NCI-H526 treated with DMSO at 0.1 percent for 48 hours (cell line): ENCODE data around the gene RGS3.

Experiments used
- DNase-seq: peaks from one replicate; lab custom pipeline; 2025; lab: John Stamatoyannopoulos, UW

Gene RGS3

GRCh38 chr9:113620377-113621161 is 157.0 kb downstream of the RGS3 start:
- DNase-seq: no peak

GRCh38 chr9:113621309-113621791 is 157.8 kb downstream of the RGS3 start:
- DNase-seq: no peak

DNA sequence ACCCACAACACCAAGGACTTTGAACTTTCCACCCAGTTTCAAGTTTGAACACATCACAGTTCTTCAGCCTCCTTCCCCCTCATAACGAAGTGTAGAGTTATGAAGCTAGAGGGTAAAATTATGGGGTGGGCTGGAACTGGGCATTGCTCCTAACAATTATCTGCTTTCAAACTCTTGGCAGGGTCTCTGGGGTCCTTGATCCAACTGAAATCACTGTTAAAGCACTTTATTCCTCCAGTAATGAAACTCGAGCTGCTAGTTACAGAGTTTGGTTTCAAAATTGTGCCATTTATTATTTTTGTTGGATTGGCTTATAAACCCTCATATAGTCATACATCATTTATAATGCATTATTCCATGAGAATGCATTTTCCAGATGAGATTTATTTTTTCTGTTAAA is 158.5 kb downstream of the RGS3 start:
- no peak for DNase-seq

DNA sequence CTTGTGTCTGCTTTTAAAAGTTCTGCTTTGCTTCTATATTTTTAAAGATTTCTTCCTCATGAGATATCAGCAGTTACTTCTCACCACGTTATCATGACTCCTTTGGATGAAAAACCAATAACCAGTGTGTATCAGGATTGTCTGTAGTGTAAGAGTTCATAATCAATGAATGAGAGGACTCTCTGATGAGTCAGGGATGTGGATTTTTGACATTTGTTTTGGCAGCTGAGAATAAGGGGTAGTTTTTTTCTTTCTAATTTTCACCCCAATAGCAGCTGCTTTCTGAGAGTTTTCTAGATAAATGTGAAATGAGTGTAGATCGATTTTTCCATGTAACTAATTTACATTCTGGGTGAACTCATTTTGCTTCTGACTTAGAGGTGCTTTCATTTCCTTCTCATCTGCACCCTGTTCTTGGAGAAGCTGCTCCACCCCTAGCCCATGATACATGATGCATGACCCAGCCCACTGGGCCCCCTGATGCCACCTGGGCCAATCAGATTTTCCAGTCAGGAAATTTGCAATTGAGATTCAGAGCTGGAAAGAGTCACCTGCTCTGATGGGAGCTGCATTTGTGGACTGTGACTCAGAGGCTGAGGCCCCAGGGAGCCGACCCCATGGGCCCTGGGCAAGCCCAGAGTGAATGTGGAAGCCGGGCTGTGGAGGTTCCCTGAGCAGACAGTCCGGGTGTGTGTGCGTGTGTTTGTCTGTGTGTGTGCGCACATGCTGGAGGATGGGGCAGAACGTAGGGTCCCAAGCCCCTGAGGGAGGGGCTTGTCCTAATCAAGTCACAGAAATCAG is 159.3 kb downstream of the RGS3 start:
- DNase-seq: no peak

DNA sequence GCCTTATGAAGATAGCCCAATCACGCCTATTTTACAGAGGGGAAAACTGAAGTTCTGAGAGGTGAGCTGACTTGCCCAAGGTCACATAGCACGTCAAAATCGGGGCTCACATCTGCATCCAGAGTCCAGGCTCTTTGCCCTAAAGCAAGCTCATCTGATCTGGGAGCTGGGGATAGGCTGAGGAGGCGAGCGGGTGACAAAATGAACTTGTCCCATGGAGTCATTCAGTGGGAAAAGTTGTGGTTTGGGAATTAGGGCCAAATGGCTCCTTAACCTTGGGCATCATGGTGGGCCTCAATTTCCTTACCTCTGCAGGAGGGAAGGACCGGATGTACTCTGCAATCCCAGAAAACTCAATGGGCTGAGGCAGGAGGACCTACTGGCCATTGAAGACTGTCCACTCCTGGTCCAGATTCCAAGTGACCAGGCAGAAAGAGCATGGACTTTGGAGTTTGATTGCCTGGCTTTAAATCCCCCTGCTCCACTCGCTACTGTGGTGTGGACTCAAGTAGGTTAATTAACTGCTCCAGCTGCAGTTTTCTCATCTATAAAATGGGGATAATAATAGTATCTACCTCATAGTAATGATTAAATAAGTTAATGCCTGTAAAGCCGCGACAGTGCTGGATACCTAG is 160.4 kb downstream of the RGS3 start:
- no peak for DNase-seq

DNA sequence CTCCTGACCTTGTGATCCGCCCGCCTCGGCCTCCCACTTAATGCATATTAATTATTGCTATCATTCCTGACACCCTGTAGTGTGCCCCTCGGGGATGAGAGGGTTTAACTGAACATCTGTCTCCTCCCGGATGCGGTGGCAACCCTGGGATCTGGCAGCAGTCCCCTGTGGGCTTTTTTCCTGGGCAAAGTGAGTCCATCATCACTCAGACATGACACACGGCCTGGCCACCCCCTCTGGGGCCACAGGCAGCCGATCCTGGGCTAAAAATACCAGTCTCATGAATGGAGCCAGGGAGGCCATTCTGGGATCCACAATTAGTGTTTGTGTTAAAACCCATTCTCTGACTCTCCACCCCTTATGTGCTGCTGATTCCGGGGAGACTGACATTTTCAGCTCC is 161.2 kb downstream of the RGS3 start:
- DNase-seq: no peak

DNA sequence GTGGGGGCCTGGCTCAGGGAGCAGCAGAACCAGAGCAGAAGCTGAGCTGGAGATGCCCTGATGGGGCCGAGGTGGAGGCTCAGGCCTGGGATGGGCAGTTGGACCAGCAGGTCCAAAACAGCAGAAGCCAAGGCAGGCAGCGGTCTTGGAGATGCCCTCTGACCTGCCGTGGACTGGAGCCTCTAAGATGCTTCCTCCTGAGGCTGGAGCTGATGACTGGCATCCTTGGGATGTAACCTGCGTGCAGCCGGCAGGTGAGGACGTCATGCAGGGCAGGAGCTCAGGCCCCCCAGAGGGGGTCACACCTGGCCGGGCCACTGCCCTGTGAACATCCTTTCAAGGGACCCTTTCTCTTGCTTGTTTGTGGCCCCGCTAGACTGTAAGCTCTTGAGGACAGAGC is 162.0 kb downstream of the RGS3 start:
- no peak for DNase-seq

DNA sequence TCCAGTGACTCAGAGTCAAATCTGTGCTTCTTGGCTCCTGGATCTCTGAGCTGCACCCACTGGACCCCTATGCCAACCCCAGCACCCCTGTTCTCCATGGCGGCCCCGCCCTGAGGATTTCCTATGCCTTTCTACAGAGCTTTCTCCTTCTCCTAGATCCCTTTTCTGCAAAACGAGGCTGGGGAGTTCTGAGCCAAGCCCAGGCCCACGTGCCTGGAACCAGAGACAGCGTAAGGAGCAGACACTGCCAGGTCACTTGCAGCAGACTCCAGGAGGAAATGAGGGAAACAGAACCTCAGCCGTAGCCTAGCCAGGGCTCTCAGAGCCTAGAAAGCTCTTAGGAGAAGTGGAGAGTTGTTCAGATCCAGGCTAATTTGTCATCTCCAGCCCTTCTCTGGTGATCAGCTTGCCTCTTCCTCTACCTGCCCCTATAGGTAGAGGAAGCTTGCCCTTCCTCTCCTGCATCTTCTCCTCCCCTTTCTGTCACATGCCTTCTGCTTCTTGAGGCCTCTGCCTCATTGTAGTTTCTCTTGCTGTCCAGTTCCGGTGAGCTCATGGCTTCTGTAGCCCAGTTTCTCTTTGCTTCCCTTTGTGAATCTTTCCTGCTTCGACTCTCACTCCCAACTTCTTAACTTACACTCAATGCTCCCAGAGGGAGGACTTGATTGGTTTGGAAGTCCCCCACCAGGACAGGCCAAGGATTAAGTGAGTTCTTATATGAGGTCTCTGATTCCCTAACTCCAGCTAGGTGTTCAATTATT is 163.4 kb downstream of the RGS3 start:
- no peak for DNase-seq

DNA sequence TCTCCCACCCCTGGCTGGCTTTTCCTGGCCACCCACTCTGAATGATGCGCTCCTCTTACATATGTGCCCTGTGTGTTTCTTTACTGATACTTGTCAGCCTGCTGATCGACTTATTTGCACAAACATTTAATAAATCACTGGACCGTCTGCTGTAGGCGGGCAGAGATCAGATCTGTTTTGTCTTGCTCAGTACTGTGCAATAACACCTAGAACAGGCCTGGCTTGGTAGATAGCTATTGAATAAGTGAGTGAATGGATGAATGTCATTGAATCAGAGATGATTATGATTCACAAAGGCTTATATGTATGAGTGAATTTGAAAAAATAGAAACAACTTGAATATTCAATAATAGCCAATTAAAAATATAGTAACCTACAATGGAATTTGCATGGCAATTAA is 165.1 kb downstream of the RGS3 start:
- DNase-seq: no peak

DNA sequence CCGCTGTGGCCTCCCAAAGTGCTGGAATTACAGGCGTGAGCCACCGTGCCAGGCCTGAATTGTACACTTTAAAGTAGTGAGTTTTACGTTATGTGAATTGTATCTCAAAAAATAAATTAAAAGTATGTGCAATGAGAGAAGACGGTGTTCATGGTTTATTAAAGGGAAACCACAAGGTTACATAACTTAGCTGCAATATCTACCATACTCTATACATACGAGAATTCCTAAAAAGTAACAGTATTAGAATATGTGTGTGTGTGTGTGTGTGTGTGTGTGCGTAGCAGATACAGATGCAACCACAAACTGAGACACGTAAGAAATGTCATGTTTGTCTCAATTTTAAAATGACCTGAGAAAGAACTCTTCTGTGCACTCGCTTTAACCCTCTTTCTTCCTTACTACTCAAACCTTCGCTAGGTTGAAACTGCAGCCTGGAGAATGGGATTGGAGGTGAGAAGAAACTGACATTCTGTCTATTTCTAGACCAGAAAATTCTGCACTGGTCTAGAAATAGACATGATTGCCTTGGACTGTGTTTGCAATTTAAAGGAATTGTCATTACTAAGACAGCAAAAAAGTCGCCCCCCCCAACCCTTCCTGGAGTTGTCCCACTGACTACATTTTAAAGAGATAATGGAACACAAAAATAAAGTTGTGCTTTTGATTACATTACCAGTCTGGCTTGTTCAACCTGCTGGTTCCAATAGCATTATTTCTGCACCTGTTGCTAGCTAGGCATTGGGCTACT is 167.0 kb downstream of the RGS3 start:
- DNase-seq: no peak

DNA sequence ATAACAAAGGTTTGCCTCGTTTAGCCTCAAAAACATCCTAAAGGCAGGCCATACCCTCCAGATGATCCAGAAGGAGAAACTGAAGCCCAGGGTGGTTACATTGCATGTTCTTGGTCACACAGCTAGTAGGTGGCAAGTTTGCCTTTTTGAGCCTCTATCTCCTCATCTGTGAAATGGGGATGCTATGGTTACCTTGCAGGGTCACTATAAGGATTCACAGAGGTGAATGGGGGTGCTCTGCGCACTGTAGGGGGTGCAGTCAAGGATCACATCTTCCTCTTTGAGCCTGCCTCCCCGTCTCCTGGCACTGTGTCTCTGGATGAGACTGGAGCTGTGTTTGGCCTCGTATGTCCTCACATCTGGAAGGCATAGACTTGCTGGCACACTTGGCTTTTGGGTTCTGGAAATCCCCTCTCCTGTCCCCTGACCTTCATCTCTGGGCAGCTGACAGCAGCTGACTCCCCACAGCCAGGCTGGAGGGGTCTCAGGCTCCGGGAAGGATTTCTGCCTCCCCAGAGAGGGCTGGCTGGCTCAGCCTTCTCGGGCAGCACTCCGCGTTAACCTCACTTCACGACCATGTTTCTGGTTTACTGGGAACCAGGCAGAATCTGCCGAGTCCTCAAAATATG is 167.7 kb downstream of the RGS3 start:
- DNase-seq: no peak

GRCh38 chr9:113631871-113632665 is 168.5 kb downstream of the RGS3 start:
- no peak for DNase-seq

GRCh38 chr9:113632776-113633590 is 169.5 kb downstream of the RGS3 start:
- DNase-seq: no peak

- no peak for DNase-seq
Observed at GRCh38 chr9:113633782-113634595, 170.5 kb downstream of the RGS3 start.

GRCh38 chr9:113634596-113635515 is 171.3 kb downstream of the RGS3 start:
- no peak for DNase-seq

DNA sequence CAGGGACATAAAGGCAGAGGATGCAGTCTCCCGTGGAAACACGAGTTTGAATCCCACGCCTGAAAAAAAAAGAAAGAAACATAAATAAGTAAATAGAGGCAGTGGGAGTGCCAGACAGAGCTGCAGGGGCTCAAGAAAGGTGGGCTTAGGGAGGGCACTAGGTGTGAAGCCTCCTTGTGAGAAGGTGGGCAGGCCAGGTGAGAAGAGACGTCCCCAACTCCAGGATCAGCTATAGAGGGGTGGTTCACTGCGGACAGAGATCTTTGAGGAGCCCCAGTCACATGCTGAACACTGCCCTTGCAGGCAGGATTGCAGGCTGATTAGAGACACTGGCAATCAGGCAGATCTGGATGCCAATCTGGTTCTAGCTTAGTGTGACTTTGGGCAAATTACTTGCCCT is 172.1 kb downstream of the RGS3 start:
- no peak for DNase-seq

DNA sequence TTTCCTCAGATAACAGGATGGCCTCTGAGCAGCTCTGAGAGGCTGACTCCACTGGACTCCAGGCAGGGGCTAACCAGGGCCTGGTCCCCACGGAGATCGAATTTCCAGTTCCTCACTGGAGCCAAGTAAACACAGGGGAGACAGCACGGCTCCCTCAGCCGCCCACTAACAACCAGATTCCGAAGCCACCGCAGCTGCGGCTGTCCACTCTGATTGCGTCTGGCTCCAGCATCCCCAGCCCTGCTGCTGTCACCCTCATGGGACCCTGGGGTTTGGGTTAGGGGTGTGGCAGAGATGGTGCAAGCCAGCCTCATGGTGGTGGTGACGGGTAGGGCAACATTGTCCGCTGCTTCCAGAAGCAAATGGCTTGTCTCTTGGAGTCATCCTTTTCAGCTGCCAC is 172.6 kb downstream of the RGS3 start:
- DNase-seq: no peak
